OCI-LY3 (cell line): ENCODE data around the gene USP2.
A peak's percentile ranks its signal among the peaks of the same experiment; 100 is the strongest.

Experiments
- H2AFZ ChIP-seq: fragments of 200-600, 300-600 bp; shearing (Covaris generic); 2 replicates; pipeline ENCODE4 v1.6.0; 2014; ENCODE audit warnings: antibody characterized with exemption, low read depth, low read length
- H3K27ac ChIP-seq: fragments of 200-600, 300-600 bp; sonication (generic); 2 replicates; pipeline ENCODE4 v1.5.1; 2014; ENCODE audit warnings: mild to moderate bottlenecking, low read length, moderate library complexity, mixed read lengths
- H3K27me3 ChIP-seq: fragments of 200-600, 300-600 bp; sonication (generic); 2 replicates; pipeline ENCODE4 v1.6.1; 2014; ENCODE audit warnings: low read depth, low read length, mixed read lengths
- H3K36me3 ChIP-seq: fragments of 200-600, 300-600 bp; sonication (generic); replicated peaks from 2 replicates; pipeline ENCODE3; 2014; ENCODE audit warnings: low read depth, low read length, mixed read lengths
- H3K4me1 ChIP-seq: fragments of 300-600, 200-600 bp; sonication (generic); 2 replicates; pipeline ENCODE4 v1.6.1; 2014; ENCODE audit warnings: low read length, mixed read lengths
- H3K4me2 ChIP-seq: fragments of 200-600, 300-600 bp; sonication (generic); 2 replicates; pipeline ENCODE4 v1.6.1; 2014; ENCODE audit warnings: low read length, mixed read lengths
- H3K4me3 ChIP-seq: fragments of 300-600, 200-600 bp; sonication (generic); 2 replicates; pipeline ENCODE4 v1.5.1; 2014; ENCODE audit warnings: antibody characterized with exemption, mild to moderate bottlenecking, low read length, moderate library complexity
- H3K79me2 ChIP-seq: fragments of 300-600, 200-600 bp; shearing (Covaris generic); 2 replicates; pipeline ENCODE4 v1.6.1; 2014; ENCODE audit warnings: mild to moderate bottlenecking, low read length, mixed read lengths
- H3K9ac ChIP-seq: fragments of 300-600, 200-600 bp; shearing (Covaris generic); 2 replicates; pipeline ENCODE4 v1.6.0; 2014; ENCODE audit warnings: mild to moderate bottlenecking, low read length, moderate library complexity
- H3K9me3 ChIP-seq: fragments of 200-600, 300-600 bp; shearing (Covaris generic); 2 replicates; pipeline ENCODE4 v1.6.1; 2014; ENCODE audit warnings: low read length, mixed read lengths; ENCODE audit not compliant: insufficient read depth
- H4K20me1 ChIP-seq: fragments of 200-600, 300-600 bp; sonication (generic); 2 replicates; pipeline ENCODE4 v1.6.1; 2016; ENCODE audit warnings: low read length, mixed read lengths; ENCODE audit not compliant: insufficient read depth
- EZH2phosphoT487 ChIP-seq: fragments of 200-600 bp; shearing (Covaris generic); IDR thresholded peaks from 2 replicates; pipeline ENCODE4 v1.6.1; 2018; ENCODE audit warnings: antibody characterized with exemption, mixed run types, low read depth
- TF ChIP-seq, protein P1 (sequence below): fragments of 200-600, 300-600 bp; sonication (generic); IDR thresholded peaks from 2 replicates; pipeline ENCODE4 v1.5.1; 2014; ENCODE audit warnings: antibody characterized with exemption, low read length, low read depth

Gene USP2

GRCh38 chr11:119335655-119336543 lies 45.6 kb downstream of the USP2 start:
- Histone ChIP-seq H2AFZ (no peak overlapping the region), H3K36me3 (peaks cover 9% of the 10 kb centered on the region), H3K4me1 (peaks cover 18% of the 10 kb centered on the region), H3K4me3 (peak overlapping the region; percentile 89), H3K9me3 (no peaks in the 10 kb centered on the region), H3K27ac (no peak overlapping the region), H3K27me3 (no peaks in the 10 kb centered on the region), H3K9ac (no peak overlapping the region), H3K4me2 (peak overlapping the region; percentile 99), H3K79me2 (peaks cover 28% of the 10 kb centered on the region), H4K20me1 (no peaks in the 10 kb centered on the region; the same call in 1 of the 2 replicates)
- no peak for TF ChIP-seq EZH2phosphoT487
- TF ChIP-seq, protein P1, sequence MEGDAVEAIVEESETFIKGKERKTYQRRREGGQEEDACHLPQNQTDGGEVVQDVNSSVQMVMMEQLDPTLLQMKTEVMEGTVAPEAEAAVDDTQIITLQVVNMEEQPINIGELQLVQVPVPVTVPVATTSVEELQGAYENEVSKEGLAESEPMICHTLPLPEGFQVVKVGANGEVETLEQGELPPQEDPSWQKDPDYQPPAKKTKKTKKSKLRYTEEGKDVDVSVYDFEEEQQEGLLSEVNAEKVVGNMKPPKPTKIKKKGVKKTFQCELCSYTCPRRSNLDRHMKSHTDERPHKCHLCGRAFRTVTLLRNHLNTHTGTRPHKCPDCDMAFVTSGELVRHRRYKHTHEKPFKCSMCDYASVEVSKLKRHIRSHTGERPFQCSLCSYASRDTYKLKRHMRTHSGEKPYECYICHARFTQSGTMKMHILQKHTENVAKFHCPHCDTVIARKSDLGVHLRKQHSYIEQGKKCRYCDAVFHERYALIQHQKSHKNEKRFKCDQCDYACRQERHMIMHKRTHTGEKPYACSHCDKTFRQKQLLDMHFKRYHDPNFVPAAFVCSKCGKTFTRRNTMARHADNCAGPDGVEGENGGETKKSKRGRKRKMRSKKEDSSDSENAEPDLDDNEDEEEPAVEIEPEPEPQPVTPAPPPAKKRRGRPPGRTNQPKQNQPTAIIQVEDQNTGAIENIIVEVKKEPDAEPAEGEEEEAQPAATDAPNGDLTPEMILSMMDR, result no peak

GRCh38 chr11:119335091-119335654 lies 46.3 kb downstream of the USP2 start:
- peak overlapping the region; percentile 58 for H3K27ac ChIP-seq
- no peak overlapping the region for H2AFZ ChIP-seq

DNA sequence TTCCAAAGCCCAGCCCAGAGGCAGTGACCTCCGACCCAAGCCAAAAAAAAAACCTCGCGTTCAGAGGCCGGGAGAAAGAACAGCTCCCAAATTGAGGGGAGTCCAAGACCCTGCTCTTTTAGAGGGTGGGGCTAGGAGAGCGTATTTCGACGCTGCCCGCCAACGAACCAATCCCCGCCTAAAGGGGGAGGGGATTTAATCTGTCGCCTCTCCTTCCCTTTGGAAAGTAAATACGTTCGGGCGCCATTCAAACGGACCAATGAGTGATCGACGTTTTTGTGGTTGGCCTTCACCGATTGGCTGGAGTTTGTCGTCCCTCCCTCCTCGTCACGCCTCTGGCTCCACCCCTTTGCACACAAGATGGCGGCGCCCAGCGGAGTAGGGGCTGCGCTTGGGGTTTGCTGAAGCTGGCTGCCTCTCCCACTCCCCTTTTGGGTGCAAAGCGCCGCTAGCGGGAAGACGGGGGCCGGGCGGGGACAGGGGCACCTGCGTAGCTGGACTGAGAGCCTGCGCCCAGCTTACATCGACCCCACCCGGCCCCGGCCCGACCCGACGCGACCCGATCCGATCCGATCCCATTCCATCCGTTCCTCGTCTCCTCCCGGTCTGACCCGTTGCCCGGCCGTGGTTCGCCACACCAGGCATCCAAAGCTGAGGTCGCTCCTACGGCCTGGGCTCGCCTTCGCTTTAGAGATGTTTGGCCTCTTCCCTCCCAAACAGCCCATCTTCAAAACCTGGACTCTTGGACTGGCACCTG lies 47.1 kb downstream of the USP2 start, which contains the start of gene RNF26:
TSS of gene RNF26 (plus strand) at position 354 of the 757 bp plus-strand sequence. CDS start 596 bp downstream, outside the sequence.
- Histone ChIP-seq H4K20me1 (no peaks in the 10 kb centered on the region; the same call in 1 of the 2 replicates), H3K27ac (peak within 1 kb of the TSS; percentile 58), H3K4me3 (peak within 1 kb of the TSS; percentile 89), H3K9ac (peak within 1 kb of the TSS; percentile 85), H3K36me3 (peaks cover 9% of the 10 kb centered on the region), H2AFZ (peak within 1 kb of the TSS; percentile 50), H3K79me2 (peaks cover 28% of the 10 kb centered on the region), H3K27me3 (peaks cover 8% of the 10 kb centered on the region), H3K4me2 (peak within 1 kb of the TSS; percentile 99), H3K4me1 (peaks cover 18% of the 10 kb centered on the region), H3K9me3 (no peaks in the 10 kb centered on the region)
- no peak for TF ChIP-seq EZH2phosphoT487
- TF ChIP-seq, protein P1, result no peak

More at GRCh38 chr11:119335091-119335654, 46.3 kb downstream of the USP2 start:
- H3K9ac ChIP-seq, result peak overlapping the region; percentile 85
- H3K4me3 ChIP-seq, result peak overlapping the region; percentile 89
- H4K20me1 ChIP-seq, result no peaks in the 10 kb centered on the region; the same call in 1 of the 2 replicates
- H3K36me3 ChIP-seq, result peaks cover 9% of the 10 kb centered on the region
- peaks cover 28% of the 10 kb centered on the region for H3K79me2 ChIP-seq
- peaks cover 18% of the 10 kb centered on the region for H3K4me1 ChIP-seq
- TF ChIP-seq, protein P1, result no peak
- no peak for TF ChIP-seq EZH2phosphoT487
- no peaks in the 10 kb centered on the region for H3K27me3 ChIP-seq
- no peaks in the 10 kb centered on the region for H3K9me3 ChIP-seq
- peak overlapping the region; percentile 99 for H3K4me2 ChIP-seq
